ENCODE data around the gene GON7.
"Not testable (repeated sequence)": the region's sequence is repeated elsewhere in the genome, so short reads cannot be mapped to it uniquely, and the experiment has no call there.

The GON7 gene, protein sequence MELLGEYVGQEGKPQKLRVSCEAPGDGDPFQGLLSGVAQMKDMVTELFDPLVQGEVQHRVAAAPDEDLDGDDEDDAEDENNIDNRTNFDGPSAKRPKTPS

DNA sequence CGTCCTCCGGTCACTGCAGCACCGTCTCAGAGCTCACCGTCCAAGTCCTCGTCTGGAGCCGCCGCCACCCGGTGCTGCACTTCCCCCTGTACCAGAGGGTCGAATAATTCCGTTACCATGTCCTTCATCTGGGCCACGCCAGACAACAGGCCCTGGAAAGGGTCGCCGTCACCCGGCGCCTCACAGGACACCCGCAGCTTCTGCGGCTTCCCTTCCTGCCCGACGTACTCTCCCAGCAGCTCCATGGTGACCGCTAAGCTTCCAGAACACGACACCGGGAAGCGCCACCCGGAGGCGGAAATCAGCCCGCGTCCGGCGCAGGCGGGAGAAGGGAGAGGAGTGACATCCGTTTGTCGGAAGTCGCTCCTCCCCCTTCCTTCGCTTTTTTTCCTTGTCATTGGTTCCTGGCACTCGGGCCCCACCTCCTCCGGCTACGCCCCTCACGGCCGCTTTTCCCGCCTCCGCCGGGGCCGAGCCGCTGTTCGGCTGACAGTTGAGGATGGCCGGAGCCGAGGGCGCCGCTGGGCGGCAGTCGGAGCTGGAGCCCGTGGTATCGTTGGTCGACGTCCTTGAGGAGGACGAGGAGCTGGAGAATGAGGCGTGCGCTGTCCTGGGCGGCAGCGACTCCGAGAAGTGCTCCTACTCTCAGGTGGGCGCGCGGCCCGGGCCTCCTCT is at the start of gene GON7, which contains the start of gene UBR7:
GON7 (minus strand) TSS at position 273 of the 675 bp plus-strand sequence; CDS start at position 245, 28 bp downstream.
UBR7 (plus strand) TSS at position 464 of the 675 bp plus-strand sequence; CDS start at position 500, 36 bp downstream.
- DNase-seq: peak; percentile 82

DNA sequence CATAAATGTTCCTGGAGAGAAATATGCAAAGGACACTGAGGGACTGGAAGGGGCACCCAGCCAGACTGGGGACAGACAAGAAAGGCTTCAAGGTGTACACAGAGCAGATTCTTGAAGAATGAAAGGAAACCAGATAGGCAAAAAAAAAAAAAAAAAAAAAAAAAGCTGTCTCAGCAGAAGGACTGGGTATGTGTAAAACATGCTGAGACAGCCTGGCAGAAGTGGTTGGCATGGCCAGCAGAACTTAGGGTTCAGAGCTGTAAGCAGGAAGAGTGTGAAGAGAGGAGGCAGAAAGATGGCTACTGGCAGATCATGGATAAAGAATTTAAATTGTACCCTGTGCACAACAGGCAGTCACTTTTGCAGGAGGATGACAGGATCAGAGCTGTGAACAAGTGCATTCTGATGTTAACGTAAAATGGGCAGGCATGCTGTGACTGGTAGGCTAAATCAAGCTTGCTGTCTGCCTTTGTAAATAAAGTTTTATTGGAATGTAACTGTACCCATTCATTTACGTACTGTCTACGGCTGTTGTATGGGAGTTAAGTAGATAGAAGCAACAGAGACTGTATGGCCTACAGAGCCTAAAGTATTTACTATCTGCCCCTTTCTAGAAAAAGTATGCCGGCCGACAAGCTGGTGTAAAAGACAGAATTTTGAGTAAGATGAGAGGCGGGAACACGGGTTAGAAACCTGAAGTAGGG is 42.4 kb upstream of the GON7 start:
- no peak for DNase-seq

DNA sequence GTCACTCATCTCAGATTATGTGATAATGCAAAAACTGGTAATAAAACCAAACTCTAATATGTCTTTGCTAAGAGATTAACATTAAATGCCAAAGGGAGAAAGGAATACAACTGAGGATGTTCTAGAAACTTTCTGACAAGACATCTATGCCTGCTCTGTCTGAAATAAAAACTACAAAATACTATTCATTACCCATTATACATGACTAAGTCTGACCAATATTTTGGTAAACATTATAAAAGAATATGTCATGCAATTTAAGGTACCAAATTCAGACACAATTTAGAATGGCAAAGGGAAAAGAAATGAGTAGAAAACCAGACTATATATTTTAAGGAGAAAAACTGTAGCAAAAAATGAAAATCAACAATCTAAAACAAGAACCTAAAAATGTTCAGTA is 39.7 kb upstream of the GON7 start:
- no peak for DNase-seq

DNA sequence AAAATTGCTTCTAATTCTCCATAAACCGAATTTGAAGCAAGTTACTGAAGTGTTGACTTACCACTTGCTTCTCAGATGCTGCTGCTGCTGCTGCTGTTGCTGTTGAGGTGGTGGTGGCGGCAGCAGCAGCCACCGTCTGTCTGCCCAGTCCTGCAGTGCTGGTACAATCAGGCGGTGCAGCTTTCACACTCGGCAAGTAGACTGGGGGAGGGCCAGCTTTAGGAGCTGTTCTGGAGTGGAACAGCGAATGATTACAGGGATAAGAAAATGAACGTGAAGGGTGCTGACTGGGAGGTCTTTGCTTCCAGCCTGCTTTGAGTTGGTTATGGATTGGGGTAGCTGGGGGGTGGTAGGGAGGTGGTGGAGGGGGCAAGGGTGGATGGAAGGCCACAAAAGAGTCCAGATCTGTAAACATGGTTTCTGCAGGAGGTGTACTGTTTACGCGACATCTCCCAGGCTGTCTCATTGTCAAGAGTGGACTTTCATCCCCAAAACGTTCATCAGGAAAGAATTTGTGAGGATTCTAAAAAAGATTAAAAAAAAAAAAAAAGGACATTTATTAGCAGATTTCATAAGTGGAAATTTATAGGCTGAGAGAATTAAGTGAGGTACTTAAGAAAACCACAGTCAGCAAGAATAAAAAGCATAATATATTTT is 39.0 kb upstream of the GON7 start:
- DNase-seq: no peak

DNA sequence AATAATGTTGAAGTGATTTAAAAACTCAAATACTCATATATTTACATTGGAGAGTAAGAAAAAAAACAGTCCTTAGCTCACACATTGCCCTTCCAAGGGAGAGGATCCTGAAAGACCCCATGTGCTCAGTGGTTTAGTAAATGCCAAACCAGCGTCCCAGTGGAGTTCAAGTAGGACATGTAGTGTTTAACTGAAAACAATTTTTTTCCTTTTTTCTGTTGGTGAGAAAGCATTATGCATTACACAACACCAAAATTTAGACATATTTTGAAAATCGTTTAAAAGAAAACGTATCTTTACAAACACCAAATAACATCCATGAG is 33.8 kb upstream of the GON7 start:
- DNase-seq: no peak

DNA sequence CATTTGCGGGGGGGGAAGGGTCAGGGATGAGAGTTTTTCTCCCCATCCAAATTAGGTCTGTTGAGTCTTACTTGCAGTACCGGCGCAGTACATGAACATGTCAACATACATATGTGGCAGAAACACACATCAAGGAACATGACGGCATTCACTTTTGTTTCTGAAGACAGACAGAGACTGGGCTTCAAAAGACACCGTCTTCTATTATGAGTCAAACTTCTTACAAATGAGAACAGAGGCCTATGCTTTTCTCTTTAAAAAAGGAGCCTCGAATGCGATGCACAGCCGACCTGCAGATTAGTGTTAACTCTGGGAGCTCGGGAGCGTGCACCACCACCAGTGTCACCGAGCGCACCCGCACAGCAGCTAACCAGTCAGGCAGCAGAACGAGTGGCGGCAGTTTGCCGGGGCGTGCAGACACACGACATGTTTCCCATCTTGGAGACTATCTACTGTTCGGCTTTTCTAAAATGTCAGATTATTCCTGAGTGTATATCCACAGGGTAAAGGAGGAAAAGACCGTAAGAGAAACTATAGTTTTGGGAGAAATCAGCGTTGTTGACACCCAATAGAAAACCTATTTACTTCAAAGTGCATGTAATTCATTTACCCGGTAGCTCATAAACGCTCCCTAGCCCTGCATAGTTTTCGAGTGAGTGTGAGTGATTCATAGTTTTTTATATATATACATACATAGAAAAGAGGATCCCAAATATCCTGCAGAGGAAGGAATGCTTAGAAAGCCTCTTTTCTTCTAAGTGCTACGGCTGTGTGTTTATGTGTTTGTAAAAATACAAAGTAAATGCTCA is 33.2 kb upstream of the GON7 start:
- DNase-seq: no peak

DNA sequence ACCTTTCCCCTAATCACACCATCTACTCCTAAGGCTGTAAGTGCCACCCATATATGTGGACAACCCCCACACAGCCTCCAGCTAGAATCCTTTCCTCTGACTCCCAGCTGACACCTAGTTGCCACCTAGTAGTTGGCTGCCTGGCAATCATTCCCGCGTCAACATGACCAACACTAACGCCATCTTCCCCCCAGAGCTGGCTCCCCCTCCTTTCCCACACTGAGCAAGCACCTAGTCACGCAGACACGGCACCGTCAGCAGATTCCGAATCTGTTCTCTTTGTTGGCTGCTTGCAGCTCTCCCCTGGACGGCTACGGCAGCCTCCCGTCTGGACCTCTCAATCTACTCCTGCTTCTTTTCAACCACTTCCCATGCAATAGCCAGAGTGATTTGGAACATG is 27.9 kb upstream of the GON7 start:
- no peak for DNase-seq

DNA sequence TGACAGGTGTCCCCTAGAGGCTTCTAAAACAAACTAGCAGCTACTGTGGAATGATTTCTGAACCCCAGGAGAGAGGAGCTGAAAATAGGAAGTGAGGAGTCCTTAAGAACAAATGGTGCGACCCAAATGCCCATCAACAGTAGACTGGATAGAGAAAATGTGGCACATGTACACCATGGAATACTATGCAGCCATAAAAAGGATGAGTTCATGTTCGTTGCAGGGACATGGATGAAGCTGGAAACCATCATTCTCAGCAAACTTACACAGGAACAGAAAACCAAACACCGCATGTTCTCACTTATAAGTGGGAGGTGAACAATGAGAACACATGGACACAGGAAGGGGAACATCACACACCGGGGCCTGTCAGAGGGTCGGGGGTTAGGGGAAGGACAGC is 26.2 kb upstream of the GON7 start:
- not testable (repeated sequence) for DNase-seq

DNA sequence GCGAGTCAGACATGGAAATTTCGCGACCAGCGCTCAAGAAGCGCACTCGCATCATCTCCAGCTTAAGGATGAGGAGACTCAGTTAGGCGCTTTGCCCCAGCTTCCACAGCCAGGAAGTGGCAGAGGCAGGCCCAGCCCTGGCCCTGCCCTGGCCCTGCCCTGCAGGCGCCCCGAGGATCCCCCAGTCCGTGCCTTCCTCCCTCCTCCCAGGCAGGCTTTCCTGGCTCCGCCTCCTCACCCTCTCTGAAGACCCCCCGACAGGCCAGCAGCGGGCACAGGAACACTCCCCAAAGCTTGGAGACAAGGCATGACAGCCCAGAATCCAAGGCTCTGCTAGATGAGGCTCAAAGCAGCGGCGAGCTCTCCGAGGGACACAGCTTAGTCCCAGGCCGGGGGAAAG is 25.3 kb upstream of the GON7 start:
- no peak for DNase-seq

DNA sequence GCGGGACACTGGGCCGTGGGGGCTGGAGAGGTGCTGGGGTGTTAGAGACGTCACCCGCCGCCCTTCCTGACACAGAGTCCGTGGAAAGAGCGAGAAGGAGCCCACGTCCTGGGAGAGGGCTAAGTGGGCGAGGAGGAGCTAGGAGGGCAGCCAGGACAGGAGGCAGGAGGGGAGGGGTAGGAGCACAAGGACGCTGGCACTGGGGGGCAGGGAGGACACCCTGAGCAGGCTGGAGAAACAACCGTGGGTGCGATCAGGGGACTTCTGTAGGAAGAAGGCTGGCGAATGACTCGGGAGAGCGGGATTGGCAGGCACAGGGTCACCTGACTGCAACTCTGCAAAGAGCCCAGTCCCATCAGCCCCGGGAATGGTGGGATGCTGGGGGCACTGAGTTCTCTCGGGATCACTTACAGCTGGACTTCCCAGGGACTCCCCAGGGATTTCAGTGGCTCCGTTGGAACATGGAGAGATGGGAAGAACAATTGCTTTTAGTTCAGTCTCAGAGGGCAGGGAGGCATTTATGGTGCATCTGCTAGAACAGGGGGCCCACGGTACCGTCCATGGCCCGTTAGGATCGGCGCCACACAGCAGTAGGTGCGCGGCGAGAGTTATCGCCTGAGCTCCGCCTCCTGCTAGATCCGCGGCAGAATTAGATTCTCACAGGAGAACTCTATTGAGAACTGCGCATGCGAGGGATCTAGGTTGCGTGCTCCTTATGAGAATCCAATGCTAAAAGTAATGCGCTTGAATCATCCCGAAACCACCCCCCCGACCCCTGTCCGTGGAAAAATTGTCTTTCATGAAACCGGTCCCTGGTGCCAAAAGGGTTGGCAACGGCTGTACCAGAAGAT is 24.5 kb upstream of the GON7 start:
- DNase-seq: no peak

DNA sequence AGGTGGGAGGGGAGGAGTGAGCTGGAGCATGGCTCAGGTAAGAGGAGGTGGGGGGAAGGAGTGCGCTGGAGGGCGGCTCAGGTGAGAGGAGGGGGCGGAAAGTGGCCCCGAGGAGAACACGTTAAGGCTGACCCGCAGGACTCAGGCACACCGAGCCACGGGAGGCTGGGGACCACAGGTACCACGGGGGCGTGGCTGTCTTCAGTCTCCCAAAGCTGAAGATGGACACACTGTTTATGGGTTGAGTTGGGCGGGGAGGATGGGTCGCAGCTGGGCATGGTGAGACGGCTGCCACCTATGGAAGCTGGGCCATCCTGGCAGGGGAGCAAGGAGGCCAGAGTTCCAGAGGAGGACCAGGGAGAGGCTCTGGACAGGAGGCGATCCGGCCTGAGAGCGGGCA is 23.7 kb upstream of the GON7 start:
- no peak for DNase-seq

DNA sequence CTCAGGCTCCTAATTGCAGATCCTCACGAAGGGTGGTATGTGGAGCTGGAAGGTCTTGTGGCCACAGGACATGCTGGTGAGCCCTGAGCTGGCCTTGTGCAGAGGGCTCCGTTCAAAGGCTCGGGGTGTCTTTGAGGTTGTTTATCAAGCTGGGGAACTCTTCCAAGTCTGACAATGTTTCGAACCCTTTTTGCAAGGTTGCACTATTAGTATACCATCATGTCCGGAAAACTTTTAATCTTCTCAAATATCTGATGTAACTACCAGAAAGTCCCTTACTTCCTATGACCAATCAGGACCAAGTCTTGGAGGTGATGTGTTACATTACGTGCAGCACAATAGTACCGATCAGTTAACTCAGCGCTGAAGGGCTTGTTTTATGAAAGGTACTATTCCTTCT is 21.7 kb upstream of the GON7 start:
- DNase-seq: no peak

DNA sequence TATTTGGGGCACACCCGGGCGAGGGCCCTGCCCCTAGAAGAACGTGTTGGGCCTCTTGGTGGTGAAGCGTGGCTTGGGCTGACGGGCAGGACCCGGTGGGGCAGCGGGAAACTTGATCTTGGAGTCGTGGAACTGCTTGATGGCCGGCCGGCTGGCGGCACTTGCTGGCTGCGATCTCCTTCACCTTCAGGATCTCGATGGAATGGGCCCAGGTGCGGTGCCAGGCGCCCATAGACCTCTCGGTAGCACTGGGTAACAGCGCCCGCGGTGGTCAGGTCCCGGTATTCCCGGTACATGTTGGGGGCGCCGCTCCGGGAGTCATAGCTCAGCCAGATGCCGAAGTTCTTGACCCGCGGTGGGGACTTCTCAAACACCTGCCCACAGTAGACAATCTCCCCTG is 16.7 kb upstream of the GON7 start:
- DNase-seq: no peak

DNA sequence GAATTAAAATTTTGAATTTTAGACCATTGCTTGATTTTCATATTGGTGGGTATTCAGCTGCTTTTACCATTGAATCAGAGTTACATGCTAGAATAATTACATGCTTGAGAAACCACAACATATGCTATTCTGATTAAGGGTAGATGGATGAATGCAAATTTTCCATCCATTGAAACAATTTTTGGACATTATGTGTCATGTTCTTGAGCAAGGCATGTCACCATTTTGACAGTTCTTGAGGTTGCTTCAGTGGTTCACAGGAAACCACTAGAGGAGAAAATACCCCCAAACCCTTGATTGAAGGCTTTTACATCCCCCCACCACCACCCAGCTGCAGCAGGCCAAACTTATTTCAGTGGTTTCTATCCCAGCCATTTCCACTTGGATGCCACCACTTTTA is 13.6 kb upstream of the GON7 start:
- no peak for DNase-seq

DNA sequence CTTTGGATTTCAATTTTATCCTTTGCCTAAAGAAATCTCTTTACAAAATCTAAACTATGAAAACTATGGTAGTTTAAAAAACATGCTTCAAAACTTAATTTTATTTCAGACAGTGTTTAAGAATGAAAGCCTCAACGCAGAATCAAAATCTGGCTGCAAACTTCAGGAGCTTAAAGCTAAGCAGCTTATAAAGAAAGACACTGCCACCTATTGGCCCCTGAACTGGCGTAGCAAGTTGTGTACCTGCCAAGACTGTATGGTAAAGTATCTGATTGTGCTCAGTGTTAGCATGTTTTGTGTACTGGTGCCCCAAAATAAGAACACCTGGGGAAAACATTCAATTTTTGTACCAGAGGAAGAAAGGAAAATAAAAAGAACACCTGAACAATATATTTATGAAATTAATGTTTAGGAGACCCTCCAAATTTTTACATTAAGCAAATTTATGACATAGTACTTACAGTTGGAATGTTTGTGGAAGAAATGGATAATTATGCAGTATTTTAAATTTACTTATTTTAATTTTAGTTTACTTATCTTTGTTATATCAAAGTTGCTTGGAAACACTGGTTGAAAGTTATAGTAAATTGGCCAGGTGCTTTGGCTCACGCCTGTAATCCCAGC is 12.3 kb upstream of the GON7 start:
- DNase-seq: peak; percentile 9

DNA sequence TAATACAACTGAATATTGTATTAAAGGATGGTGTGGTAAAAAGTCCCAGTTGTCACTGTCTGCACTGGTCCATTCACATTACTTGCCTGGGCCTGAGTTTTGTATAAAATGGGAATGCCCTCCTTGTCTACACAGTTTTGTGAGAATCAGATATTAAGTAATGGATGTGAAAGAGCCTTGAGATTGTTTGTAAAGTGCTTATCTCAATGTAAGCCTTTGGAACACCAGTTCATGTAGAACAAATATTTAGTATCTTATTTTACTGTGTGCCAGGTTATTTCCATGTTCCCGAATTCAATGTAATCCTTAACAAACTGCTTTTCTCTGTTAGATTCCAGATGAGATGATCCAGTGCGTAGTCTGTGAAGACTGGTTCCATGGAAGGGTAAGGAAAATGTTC is 7.7 kb upstream of the GON7 start:
- no peak for DNase-seq

DNA sequence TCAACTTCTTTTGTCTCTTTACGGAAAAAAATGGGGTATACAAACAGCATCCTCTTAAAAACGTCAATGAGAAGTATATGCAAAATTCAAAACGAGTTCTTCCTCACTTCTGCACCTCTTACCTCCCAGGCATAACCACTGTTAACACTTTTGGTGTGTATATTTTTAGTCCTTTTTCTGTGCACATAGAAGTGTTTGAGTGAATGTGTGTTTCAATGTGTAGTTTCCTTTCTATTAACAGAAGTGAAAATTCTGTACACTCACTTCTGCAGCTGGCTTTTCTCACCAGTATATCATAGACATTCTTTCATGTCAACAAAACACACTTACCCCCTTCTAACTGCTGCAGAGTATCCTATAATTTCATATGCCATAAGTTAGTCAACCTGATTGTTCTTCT is 5.6 kb upstream of the GON7 start:
- DNase-seq: no peak

DNA sequence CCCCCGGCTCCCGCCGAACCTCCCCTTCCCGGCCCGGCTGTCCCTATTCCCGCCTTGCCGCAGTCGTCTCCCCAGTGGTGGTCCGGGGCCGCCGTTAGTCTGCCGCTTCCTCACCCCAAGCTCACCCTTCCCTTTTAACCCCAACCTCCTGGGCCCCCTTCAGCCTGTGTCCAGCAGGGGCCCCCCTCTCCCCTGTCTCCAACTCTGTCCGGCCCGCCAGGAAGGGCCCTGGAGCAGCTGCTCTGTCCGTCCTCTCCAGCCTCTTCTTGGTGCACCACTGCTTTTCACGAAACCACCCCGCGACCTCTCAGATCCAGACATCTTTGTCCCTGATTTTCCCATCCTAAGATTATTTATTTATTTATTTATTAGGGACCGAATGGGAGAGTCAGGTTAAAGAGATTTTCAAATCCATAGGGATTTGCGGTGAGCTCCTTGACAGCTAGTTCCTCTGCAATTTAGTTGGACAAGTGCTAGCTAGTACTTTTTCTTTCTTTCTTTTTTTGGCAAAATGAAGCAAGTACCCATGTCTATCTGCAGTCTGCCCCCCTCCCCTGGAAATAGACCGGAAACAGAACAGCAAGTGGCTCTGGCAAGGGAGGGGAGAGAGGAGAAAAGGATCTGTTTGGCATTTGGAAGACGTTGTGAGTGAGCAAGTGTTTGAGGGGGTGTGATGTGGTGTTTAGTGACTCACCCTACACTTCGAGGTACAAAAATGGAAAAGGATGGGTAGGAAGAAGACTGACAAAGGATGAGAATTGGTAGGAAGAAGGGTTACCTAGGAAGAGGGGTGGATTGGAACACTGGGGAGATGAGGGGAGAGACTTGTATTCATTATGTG is 823 bp upstream of the GON7 start:
- no peak for DNase-seq

DNA sequence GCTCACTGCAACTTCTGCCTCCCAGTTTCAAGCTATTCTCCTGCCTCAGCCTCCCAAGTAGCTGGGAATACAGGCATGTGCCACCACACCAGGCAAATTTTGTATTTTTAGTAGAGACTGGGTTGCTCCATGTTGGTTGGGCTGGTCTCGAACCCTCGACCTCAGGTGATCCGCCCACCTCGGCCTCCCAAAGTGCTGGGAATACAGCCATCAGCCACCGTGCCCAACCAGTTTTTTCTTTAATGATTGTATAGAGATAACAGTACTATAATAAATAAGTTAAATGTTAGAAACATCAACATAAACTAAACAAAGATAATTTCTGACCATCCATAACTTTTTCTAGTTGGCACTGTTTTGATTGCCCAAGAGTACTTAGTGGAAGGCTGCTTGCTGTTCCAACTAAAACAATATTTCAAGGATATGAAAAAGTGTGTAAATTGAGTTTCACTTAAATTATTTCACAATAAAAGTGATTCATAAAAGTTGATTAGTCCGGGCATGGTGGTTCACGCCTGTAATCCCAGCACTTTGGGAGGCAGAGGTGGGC is 5.6 kb downstream of the GON7 start:
- no peak for DNase-seq

DNA sequence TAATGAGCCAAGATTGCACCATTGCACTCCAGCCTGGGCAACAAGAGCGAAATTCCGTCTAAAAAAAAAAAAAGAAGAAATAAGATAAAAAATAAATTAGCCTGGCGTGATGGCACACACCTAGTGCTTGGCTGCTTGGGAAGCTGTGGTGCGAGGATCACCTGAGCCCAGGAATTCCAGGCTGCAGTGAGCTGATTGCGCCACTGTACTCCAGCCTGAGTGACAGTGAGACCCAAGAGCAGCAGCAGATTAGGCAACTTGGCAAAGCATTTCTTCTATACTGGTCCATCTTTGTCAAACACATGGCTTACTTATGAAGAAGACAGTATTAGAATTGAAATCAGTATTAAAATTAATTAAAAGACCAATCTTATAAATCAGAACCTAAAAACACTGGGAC is 6.3 kb downstream of the GON7 start:
- no peak for DNase-seq

DNA sequence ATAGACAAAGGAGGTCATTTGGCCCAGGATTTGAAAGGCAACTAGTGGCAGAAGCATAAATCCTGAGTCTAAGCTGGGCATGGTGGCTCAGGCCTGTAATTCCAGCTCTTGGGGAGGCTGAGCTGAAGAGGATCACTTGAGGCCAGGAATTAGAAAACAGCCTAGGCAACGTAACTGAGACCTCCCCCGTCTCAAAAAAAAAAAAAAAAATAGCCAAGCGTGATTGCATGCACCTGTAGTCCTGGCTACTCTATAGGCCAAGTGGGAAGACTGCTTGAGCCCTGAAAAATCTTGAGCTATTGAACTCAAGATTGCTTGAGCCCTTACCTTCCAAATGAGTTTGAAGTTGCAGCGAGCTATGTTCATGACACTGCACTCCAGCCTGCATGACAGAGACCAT is 7.8 kb downstream of the GON7 start:
- no peak for DNase-seq
